ENCODE data around the gene C1GALT1C1L.
"Not testable (repeated sequence)": the region's sequence is repeated elsewhere in the genome, so short reads cannot be mapped to it uniquely, and the experiment has no call there.

Gene C1GALT1C1L

GRCh38 chr2:43707255-43708015 is 31.2 kb upstream of the C1GALT1C1L start:
- no peak overlapping the region for H3K27ac ChIP-seq (ENCODE audit: low read depth, low read length)

GRCh38 chr2:43701111-43701510 is 24.9 kb upstream of the C1GALT1C1L start:
- H3K27ac ChIP-seq (ENCODE audit: low read depth, low read length) = no peak overlapping the region
- H3K9me3 ChIP-seq (ENCODE audit: control insufficient read depth, insufficient read depth, low read depth, low read length) = no peaks in the 10 kb centered on the region
- no peak overlapping the region for H3K4me3 ChIP-seq (ENCODE audit: low read depth, low read length)
- no peaks in the 10 kb centered on the region for H3K4me1 ChIP-seq (ENCODE audit: control insufficient read depth, insufficient read depth, low read length)
- no peak overlapping the region for H3K9ac ChIP-seq (ENCODE audit: low read length)
- no peaks in the 10 kb centered on the region for H3K27me3 ChIP-seq (ENCODE audit: control insufficient read depth, insufficient read depth, low read length)
- H3K36me3 ChIP-seq (ENCODE audit: control insufficient read depth, insufficient read depth, low read length) = no peaks in the 10 kb centered on the region

More at GRCh38 chr2:43707255-43708015, 31.2 kb upstream of the C1GALT1C1L start:
- Histone ChIP-seq H3K36me3 (ENCODE audit: control insufficient read depth, insufficient read depth, low read length) (no peaks in the 10 kb centered on the region), H3K9ac (ENCODE audit: low read length) (no peak overlapping the region), H3K27me3 (ENCODE audit: control insufficient read depth, insufficient read depth, low read length) (no peaks in the 10 kb centered on the region), H3K4me3 (ENCODE audit: low read depth, low read length) (no peak overlapping the region), H3K9me3 (ENCODE audit: control insufficient read depth, insufficient read depth, low read depth, low read length) (no peaks in the 10 kb centered on the region), H3K4me1 (ENCODE audit: control insufficient read depth, insufficient read depth, low read length) (no peaks in the 10 kb centered on the region)

GRCh38 chr2:43699761-43700160 is 23.5 kb upstream of the C1GALT1C1L start:
- no peak overlapping the region for H3K4me3 ChIP-seq (ENCODE audit: low read depth, low read length)
- no peak overlapping the region for H3K27ac ChIP-seq (ENCODE audit: low read depth, low read length)
- H3K9ac ChIP-seq (ENCODE audit: low read length) = no peak overlapping the region
- no peaks in the 10 kb centered on the region for H3K27me3 ChIP-seq (ENCODE audit: control insufficient read depth, insufficient read depth, low read length)
- H3K9me3 ChIP-seq (ENCODE audit: control insufficient read depth, insufficient read depth, low read depth, low read length) = no peaks in the 10 kb centered on the region
- no peaks in the 10 kb centered on the region for H3K4me1 ChIP-seq (ENCODE audit: control insufficient read depth, insufficient read depth, low read length)
- no peaks in the 10 kb centered on the region for H3K36me3 ChIP-seq (ENCODE audit: control insufficient read depth, insufficient read depth, low read length)

GRCh38 chr2:43698140-43698539 is 21.9 kb upstream of the C1GALT1C1L start:
- H3K9ac ChIP-seq (ENCODE audit: low read length); H3K27ac ChIP-seq (ENCODE audit: low read depth, low read length); H3K4me3 ChIP-seq (ENCODE audit: low read depth, low read length); H3K36me3 ChIP-seq (ENCODE audit: control insufficient read depth, insufficient read depth, low read length); H3K4me1 ChIP-seq (ENCODE audit: control insufficient read depth, insufficient read depth, low read length); H3K9me3 ChIP-seq (ENCODE audit: control insufficient read depth, insufficient read depth, low read depth, low read length); H3K27me3 ChIP-seq (ENCODE audit: control insufficient read depth, insufficient read depth, low read length): not testable (repeated sequence)

GRCh38 chr2:43692428-43692994 is 16.3 kb upstream of the C1GALT1C1L start:
- H3K9ac ChIP-seq (ENCODE audit: low read length) = no peak overlapping the region
- no peaks in the 10 kb centered on the region for H3K9me3 ChIP-seq (ENCODE audit: control insufficient read depth, insufficient read depth, low read depth, low read length)
- H3K27me3 ChIP-seq (ENCODE audit: control insufficient read depth, insufficient read depth, low read length) = no peaks in the 10 kb centered on the region
- no peak overlapping the region for H3K27ac ChIP-seq (ENCODE audit: low read depth, low read length)
- H3K4me1 ChIP-seq (ENCODE audit: control insufficient read depth, insufficient read depth, low read length) = no peaks in the 10 kb centered on the region
- H3K36me3 ChIP-seq (ENCODE audit: control insufficient read depth, insufficient read depth, low read length) = no peaks in the 10 kb centered on the region
- H3K4me3 ChIP-seq (ENCODE audit: low read depth, low read length) = no peak overlapping the region

- no peaks in the 10 kb centered on the region for H3K36me3 ChIP-seq (ENCODE audit: control insufficient read depth, insufficient read depth, low read length)
- H3K9ac ChIP-seq (ENCODE audit: low read length) = no peak overlapping the region
- no peaks in the 10 kb centered on the region for H3K9me3 ChIP-seq (ENCODE audit: control insufficient read depth, insufficient read depth, low read depth, low read length)
- H3K27ac ChIP-seq (ENCODE audit: low read depth, low read length) = no peak overlapping the region
- H3K27me3 ChIP-seq (ENCODE audit: control insufficient read depth, insufficient read depth, low read length) = no peaks in the 10 kb centered on the region
- H3K4me3 ChIP-seq (ENCODE audit: low read depth, low read length) = no peak overlapping the region
- H3K4me1 ChIP-seq (ENCODE audit: control insufficient read depth, insufficient read depth, low read length) = no peaks in the 10 kb centered on the region
These were observed 13.8 kb upstream of the C1GALT1C1L start for GRCh38 chr2:43689999-43690398.

GRCh38 chr2:43685357-43685756 is 9.1 kb upstream of the C1GALT1C1L start:
- no peaks in the 10 kb centered on the region for H3K36me3 ChIP-seq (ENCODE audit: control insufficient read depth, insufficient read depth, low read length)
- H3K4me1 ChIP-seq (ENCODE audit: control insufficient read depth, insufficient read depth, low read length) = no peaks in the 10 kb centered on the region
- H3K27me3 ChIP-seq (ENCODE audit: control insufficient read depth, insufficient read depth, low read length) = no peaks in the 10 kb centered on the region
- H3K9me3 ChIP-seq (ENCODE audit: control insufficient read depth, insufficient read depth, low read depth, low read length) = no peaks in the 10 kb centered on the region
- H3K9ac ChIP-seq (ENCODE audit: low read length) = no peak overlapping the region
- H3K27ac ChIP-seq (ENCODE audit: low read depth, low read length) = no peak overlapping the region
- no peak overlapping the region for H3K4me3 ChIP-seq (ENCODE audit: low read depth, low read length)

- H3K36me3 ChIP-seq (ENCODE audit: control insufficient read depth, insufficient read depth, low read length); H3K9ac ChIP-seq (ENCODE audit: low read length); H3K4me3 ChIP-seq (ENCODE audit: low read depth, low read length); H3K27me3 ChIP-seq (ENCODE audit: control insufficient read depth, insufficient read depth, low read length); H3K9me3 ChIP-seq (ENCODE audit: control insufficient read depth, insufficient read depth, low read depth, low read length); H3K4me1 ChIP-seq (ENCODE audit: control insufficient read depth, insufficient read depth, low read length); H3K27ac ChIP-seq (ENCODE audit: low read depth, low read length): not testable (repeated sequence)
These were observed 1.6 kb upstream of the C1GALT1C1L start for GRCh38 chr2:43677783-43678182.

- Histone ChIP-seq H3K4me1 (ENCODE audit: control insufficient read depth, insufficient read depth, low read length) (no peaks in the 10 kb centered on the region), H3K4me3 (ENCODE audit: low read depth, low read length) (no peak overlapping the region; the same call in 1 of the 2 replicates), H3K9ac (ENCODE audit: low read length) (no peak overlapping the region), H3K27ac (ENCODE audit: low read depth, low read length) (no peak overlapping the region), H3K36me3 (ENCODE audit: control insufficient read depth, insufficient read depth, low read length) (no peaks in the 10 kb centered on the region), H3K9me3 (ENCODE audit: control insufficient read depth, insufficient read depth, low read depth, low read length) (peaks cover 6% of the 10 kb centered on the region; the same call in 1 of the 2 replicates), H3K27me3 (ENCODE audit: control insufficient read depth, insufficient read depth, low read length) (no peaks in the 10 kb centered on the region)
These were observed 445 bp downstream of the C1GALT1C1L start for GRCh38 chr2:43675646-43676321.

GRCh38 chr2:43657241-43657640 is 19.0 kb downstream of the C1GALT1C1L start:
- H3K27me3 ChIP-seq (ENCODE audit: control insufficient read depth, insufficient read depth, low read length) = no peaks in the 10 kb centered on the region
- H3K4me1 ChIP-seq (ENCODE audit: control insufficient read depth, insufficient read depth, low read length) = no peaks in the 10 kb centered on the region
- no peaks in the 10 kb centered on the region for H3K36me3 ChIP-seq (ENCODE audit: control insufficient read depth, insufficient read depth, low read length)
- H3K27ac ChIP-seq (ENCODE audit: low read depth, low read length) = no peak overlapping the region
- no peak overlapping the region for H3K9ac ChIP-seq (ENCODE audit: low read length)
- H3K4me3 ChIP-seq (ENCODE audit: low read depth, low read length) = no peak overlapping the region
- H3K9me3 ChIP-seq (ENCODE audit: control insufficient read depth, insufficient read depth, low read depth, low read length) = peaks cover 3% of the 10 kb centered on the region; the same call in 1 of the 2 replicates

GRCh38 chr2:43653506-43653905 is 22.7 kb downstream of the C1GALT1C1L start:
- no peak overlapping the region for H3K4me3 ChIP-seq (ENCODE audit: low read depth, low read length)
- no peak overlapping the region for H3K27ac ChIP-seq (ENCODE audit: low read depth, low read length)
- no peaks in the 10 kb centered on the region for H3K36me3 ChIP-seq (ENCODE audit: control insufficient read depth, insufficient read depth, low read length)
- peaks cover 2% of the 10 kb centered on the region; the same call in 1 of the 2 replicates for H3K9me3 ChIP-seq (ENCODE audit: control insufficient read depth, insufficient read depth, low read depth, low read length)
- peaks cover 4% of the 10 kb centered on the region; the same call in 1 of the 2 replicates for H3K4me1 ChIP-seq (ENCODE audit: control insufficient read depth, insufficient read depth, low read length)
- H3K27me3 ChIP-seq (ENCODE audit: control insufficient read depth, insufficient read depth, low read length) = no peaks in the 10 kb centered on the region
- H3K9ac ChIP-seq (ENCODE audit: low read length) = no peak overlapping the region

Measured in HUES6 (cell line).